Activated CD4-positive, alpha-beta T cell treated with anti-CD3 and anti-CD28 coated beads for 24 hours (primary cell): Measurements from ENCODE around the gene DDX10.

ENCODE experiments used
- DNase-seq, 2 donors: peaks; one replicate each; pipeline ENCODE4 v3.0.0-alpha.2; 2020; ENCODE audit warnings: low read depth in 2 of 2

Gene DDX10

GRCh38 chr11:108871867-108872266 is 207.0 kb downstream of the DDX10 start:
- DNase-seq = no peak

DNA sequence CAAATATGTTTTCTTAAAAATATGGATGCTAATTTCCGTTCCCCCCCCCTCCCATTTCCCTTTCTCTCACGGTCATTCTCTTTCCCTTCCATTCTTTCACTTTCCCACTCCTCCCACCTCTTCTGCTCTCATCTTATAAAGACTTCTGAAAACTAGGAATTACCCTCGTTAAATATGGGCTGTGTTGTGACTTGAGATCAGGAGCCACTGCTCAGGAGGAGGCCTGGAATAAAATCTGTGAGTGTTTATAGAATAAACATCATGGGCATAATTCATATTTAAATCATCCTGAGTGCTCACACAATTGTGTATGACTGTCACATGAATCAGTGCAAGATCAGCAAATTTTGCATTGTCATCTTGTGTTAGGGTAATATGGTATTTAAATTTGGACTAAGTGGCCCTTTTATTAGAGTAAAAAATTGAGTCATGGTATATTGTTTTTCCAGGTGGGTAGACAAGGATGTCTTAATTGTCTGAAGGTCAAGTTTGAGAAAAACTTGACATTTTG is 208.0 kb downstream of the DDX10 start:
- no peak for DNase-seq

- DNase-seq = no peak
These were observed 208.4 kb downstream of the DDX10 start for GRCh38 chr11:108873310-108873709.

DNA sequence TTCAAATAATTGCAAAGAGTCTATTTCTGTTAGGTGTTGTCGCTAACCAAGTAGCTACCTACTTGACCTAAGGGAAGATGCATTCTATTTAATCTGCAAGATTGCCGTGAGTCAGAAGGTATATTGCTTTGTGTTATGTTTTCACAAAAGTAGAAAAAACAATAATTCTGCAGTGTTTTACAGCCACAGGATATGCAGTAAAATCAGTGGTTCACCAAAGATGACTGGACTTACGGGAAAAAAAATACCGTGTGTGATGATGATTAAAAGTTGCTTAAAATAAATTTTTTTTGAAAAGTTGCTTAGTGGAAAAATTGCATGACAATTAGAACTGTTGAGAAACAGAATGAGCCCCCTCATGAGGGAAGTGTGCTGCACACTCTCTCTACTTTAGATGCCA is 209.1 kb downstream of the DDX10 start:
- DNase-seq = no peak

- no peak for DNase-seq
These were observed 210.3 kb downstream of the DDX10 start for GRCh38 chr11:108875134-108875533.

GRCh38 chr11:108877178-108877577 is 212.3 kb downstream of the DDX10 start:
- no peak for DNase-seq

DNA sequence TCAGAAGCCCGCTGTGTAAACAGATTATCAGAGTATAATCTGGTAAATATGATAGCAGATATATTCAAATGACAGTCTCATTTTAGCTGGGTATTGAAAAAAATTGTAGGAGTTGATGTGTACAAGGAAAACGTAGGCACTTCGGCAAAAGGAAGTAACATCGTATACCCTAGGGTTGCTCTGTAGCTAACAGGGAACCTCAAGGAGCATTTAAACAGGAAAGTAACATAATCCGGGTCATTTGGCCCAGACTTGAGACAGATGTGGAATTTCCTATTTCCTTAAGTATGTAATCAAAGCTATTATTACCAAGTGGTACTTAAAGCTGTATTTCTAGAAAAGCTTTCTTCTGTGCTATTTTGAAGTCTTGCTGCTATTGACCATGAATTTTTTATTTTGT is 215.6 kb downstream of the DDX10 start:
- DNase-seq = no peak

- no peak for DNase-seq
These were observed 216.3 kb downstream of the DDX10 start for GRCh38 chr11:108881131-108881530.

- DNase-seq = no peak
These were observed 217.5 kb downstream of the DDX10 start for GRCh38 chr11:108882211-108882831.

DNA sequence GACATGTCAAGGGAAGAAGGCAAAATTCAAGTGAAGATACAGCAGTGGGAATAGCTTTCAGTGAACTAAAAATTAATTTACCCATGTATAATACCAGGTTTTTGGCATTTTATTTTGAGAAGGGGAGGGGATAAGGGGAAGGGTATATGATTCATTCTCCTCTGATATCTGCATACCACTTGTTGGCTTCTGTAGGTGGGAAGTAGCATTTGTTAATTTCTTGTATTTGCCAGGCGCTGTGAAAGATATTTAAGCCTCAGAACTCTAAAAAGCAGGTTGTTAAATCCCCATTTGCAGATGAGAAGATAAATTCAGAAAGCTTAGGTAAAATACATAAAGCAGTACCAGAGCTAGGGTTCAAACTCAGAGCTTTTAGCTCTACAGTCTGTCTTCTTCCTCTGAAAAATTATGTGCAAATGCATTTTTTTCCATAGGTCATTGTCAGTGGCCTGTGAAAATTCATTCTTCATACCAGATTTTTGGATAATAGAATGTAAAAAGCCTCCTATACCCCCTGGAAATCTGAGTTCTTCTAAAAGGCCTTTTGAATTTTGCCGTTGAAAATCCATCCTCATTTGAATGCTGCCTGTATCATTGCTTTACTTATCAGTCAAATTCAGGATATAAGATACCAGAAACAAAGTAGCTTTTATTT is 221.3 kb downstream of the DDX10 start:
- no peak for DNase-seq

- DNase-seq = no peak
These were observed 221.8 kb downstream of the DDX10 start for GRCh38 chr11:108886660-108887009.

DNA sequence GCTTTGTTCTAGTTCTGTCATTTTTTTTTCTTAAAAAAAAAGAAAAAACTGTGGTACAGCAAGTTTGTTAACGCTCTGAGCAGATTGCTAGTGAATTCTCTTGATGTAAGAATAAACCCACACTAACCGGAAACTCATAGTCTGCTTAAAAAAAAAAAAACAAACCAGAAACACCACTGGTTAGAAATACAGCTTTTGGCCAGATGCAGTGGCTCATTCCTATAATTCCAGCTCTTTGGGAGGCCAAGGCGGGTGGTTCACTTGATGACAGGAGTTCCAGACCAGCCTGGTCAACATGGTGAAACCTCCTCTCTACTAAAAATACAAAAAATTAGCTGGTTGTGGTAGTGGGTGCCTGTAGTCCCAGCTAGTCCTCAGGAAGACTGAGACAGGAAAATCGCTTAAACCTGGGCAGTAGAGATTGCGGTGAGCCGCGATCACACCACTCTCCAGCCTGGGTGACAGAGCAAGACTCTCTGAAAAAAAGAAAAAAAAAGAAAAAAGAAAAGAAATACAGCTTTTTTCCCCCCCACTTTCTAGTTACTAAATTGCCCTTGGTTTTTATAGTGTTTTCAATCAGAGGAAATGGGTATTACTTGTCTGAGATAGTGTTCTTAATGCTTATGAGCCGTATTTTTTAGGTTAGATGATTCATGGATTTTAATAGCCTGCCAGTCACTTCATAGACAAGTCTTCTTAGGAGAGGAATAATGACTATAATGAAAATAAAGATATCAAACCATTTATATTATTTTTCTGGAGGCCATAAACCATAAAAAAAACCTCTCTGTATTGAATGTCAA is 222.8 kb downstream of the DDX10 start:
- DNase-seq = no peak

DNA sequence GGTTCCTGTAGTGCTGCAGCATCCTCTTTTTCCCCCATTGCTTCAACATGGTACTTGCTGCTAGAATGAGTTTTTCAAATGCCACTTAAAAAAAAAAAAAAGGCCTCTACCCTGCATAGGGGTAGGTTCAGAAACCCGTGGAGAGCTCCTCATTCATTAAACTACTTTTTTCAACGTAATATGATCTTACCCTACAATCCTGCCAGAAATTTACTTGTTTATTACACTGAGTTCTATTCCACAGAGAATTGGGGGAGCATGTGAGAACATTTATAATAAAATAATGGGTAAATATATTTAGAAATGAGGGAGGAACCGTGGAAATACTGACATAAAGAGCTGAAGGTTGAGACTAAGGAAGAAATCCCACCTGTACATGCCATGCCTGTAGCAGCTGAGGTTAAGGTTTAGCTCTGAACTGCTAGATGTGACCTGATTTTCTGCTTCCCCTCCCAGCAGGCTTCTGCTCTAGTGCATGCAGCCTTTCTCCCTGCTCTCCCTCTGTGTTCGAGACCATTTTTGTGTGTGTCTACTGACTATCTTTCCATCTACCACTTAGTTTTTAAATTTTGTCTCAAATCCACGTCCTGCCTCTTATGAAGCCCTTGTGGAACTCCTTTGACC is 225.7 kb downstream of the DDX10 start:
- DNase-seq = no peak

GRCh38 chr11:108891143-108891542 is 226.3 kb downstream of the DDX10 start:
- DNase-seq = no peak

- DNase-seq = no peak
These were observed 227.1 kb downstream of the DDX10 start for GRCh38 chr11:108891909-108892511.

DNA sequence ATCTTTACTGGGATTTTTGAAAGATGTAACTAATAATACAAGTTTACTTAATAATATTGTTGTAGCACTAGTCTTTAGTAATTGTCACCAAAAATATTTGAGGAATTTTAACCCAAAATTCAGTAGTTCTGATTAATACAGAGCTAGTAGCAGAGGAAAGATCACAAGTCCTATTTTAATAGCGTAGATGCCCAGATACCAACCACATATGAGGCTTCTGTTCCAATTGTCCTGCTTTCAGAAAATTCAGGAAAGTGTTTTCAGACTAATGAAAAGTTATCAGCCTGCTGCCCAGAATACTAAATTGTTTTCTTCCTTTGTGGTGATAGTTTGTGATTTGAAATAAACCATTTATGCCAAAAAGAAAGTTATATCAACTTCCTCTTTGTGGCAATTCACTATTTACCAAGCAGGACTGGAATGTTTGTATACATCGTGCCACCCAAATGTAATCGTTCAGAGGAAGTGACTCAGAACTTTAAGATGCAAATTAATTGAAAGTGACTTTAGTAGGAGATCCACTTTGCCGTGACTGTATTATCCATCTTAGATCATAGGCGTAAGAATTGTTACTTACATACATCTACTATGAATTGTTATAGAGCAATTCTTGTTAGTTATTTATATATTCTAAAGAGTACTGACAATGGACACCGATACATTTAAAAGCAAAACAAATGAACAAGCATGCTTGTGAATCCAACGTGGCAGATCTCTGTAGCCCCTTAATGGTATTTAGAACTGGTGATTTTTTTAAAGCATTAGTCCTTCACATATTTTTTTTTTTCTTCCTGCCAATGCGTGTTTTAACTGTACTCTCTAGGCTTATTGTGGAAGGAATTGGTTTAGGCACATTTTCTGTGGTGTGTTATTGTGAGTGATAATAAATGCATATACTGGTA is 231.0 kb downstream of the DDX10 start:
- DNase-seq = no peak

DNA sequence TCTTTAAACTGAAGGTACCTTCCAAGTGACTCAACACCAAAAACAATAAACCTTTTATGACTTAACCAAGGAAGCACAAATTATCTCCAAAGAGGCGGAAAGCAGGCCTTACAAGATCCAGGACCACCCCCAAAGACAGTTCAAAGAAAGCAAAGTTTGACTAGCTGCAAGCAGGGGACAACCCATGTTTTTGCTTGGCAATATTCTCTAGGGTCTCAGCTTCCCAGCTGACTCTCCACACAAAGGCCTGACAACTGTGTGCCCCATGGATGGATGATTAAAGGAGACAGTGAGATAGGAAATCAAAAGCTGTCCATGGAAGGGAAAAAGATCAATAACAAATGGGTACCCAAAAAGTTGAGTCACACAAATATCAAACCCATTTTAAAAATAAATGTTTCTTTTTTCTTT is 232.2 kb downstream of the DDX10 start:
- no peak for DNase-seq

DNA sequence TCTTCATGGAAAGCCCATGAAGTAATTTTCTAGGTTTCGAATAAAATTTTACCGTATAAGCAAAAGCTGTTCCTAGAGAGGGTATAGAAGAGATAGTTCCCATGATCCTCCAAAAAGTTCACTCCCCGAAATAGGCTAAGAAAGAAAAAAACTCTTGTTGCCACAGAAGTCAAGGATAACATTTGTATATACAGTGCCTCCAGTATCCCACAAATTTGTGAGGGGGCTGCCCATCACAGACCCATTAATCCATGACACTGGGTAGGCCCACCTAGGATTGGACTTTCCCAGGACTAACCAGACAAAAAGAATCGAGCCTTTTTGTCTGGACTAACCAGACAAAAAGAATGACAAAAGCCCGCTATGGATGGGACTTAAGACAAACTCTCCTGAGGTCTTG is 233.0 kb downstream of the DDX10 start:
- DNase-seq = no peak

DNA sequence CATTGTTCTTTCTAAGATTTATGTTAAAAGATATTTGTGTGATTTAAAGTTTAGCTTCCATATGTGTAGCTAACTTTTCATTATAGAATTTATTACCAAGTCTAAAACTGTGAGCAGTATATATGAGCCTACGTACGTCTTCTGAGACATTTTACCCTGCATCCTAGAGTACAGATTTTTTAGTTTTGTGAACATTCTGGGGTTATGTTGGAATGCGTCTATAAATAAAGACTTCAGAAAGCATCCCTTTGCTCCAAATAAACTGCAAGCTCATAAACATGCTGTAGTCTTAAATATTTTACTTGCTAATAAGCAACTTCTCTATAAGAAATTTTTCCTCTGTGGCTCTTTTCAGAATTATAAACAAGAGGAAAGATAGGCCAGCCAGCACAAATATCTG is 236.5 kb downstream of the DDX10 start:
- DNase-seq = no peak

GRCh38 chr11:108902027-108902469 is 237.2 kb downstream of the DDX10 start:
- DNase-seq = no peak

DNA sequence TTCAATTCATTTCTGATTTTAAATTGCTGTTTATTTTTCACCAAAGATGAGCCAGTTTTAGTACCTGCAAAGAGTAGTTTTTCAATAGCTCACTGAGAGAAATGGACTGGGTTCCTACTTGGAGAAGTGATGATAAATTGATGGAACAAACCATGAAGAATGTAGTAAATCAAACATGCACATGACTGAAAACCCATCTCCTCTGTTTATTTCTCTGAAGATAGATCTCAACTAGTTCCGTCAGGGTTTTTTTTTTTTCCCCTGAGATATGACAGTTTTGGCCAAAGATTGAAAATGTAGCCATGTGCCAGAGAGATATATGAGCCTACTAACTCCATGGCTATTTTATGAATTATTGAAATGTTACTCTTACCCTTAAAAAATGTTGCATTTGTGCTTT is 239.6 kb downstream of the DDX10 start:
- no peak for DNase-seq
